Dermis microvascular lymphatic vessel endothelial cell (primary cell): ENCODE results near the gene CCDC88B. TPM values are rescaled to one million over a fixed set of nuclear protein-coding genes. Genes with fewer than 3 reads are reported as not detected.

Source experiments
- DNase-seq, 2 donors: peaks; one replicate each; pipeline versions ENCODE4 v3.0.0 to v3.0.0-alpha.2; 2010; ENCODE audit warnings: low read depth in 2 of 2
- total RNA-seq: library from RNA; depleted of rRNA; stranded (reverse); fragments of >200 nt; gene quantifications from 2 replicates; pipeline ENCODE4 v1.2.1, GENCODE V29; 2014

Gene CCDC88B
- total RNA-seq, 1 donor from 2014 or later, result 1.8 TPM

DNA sequence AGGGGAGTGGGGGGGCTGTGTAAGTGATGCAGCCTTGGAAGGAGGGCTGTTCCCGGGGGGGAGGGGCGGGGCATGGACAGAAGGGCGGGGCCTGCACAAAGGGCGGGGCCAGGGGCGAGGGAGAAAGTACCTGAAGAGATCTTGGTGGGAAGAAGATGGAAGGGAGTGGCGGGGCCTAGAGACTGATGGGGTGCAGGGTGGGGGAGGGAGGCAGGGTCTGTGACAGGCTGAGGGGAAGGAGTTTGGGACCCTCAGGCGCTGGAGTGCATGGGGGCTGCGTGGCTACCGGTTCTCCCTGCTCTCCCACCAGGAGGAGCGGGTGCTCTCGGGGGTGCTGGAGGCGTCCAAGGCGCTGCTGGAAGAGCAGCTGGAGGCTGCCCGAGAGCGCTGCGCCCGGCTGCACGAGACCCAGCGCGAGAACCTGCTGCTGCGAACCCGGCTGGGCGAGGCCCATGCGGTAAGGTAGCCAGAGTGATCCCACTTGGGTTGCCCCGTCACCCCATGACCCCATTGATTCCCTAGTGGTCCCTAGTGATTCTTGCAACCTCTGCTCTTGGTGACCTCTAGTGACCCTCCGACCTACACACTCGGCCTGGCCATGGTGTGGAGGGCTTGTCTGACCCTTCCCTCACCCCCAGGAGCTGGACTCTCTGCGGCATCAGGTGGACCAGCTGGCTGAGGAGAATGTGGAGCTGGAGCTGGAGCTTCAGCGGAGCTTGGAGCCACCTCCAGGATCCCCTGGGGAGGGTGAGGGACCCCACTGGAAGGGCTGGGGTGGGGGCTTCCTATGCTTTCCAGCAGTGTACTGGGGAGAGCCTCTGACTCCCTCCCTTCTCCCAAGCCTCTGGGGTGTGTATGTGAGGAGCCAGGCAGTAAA, 3.1 kb downstream of the CCDC88B start:
- DNase-seq, result no peak

DNA sequence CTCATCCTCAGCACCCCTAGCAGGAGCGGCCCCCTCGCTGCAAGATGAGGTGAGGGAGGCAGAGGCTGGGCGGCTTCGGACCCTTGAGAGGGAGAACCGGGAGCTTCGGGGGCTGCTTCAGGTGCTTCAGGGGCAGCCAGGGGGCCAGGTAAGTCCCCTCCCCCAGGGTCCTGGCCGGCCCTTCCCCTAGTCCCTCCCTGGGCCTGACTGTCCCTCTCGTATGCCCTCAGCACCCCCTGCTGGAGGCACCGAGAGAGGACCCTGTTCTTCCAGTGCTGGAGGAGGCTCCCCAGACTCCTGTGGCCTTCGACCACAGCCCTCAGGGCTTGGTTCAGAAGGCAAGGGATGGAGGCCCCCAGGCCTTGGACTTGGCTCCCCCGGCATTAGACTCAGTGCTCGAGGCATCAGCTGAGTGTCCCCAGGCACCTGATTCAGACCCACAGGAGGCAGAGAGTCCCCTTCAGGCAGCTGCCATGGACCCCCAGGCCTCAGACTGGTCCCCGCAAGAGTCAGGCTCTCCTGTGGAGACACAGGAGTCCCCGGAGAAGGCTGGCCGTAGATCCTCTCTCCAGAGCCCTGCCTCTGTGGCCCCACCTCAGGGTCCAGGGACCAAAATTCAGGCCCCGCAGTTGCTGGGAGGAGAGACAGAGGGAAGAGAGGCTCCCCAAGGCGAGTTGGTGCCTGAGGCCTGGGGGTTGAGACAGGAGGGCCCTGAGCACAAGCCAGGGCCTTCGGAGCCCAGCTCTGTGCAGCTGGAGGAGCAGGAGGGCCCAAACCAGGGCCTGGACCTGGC, 4.0 kb downstream of the CCDC88B start:
- peak in 1 of 2 donors; percentile 21 for DNase-seq

DNA sequence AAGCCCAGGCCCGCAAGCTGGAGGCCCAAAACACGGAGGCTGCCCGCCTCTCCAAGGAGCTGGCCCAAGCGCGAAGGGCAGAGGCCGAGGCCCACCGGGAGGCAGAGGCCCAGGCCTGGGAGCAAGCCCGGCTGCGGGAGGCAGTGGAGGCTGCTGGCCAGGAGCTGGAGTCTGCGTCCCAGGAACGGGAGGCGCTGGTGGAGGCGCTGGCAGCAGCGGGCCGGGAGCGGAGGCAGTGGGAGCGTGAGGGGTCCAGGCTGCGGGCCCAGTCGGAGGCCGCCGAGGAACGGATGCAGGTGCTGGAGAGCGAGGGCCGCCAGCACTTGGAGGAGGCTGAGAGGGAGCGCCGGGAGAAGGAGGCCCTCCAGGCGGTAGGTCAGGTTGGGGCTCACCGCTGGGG, 4.8 kb downstream of the CCDC88B start:
- no peak for DNase-seq

GRCh38 chr11:64347193-64347867, 7.3 kb downstream of the CCDC88B start:
- DNase-seq, result no peak

DNA sequence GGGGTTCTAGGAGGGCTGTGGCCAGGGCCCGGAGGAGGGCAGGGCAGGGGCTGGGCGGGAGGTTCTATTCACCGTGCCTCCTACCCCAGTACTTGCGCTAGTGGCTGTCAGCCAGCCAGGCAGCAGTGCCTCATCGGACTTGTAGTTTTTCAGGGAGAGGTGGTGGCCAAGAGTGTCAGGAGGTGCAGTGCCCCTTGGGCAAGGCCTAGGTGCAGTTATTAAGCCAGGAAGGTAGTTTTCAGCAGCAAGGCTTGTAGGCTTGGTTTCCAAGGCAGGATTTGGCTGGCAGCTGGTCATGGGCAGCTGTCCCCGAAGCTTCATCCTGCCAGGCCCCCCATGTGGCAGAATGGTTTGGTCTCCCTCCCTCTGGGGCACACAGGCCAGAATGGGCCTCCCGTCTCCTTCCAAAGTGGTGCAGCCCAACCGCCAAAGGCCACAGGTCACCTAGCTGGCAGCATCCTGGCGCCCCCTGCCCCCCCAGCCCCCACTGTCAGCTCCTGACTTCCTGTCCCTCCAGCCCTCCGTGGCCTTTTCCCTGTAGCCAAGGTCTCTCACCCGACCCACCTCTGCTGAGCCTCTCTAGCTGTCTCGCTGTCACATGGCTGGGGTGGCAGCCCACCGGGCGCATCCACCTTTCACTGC, 8.5 kb downstream of the CCDC88B start:
- DNase-seq, result peak in 1 of 2 donors; percentile 54

GRCh38 chr11:64349025-64349387, 9.0 kb downstream of the CCDC88B start:
- DNase-seq, result no peak

GRCh38 chr11:64349404-64349803, 9.4 kb downstream of the CCDC88B start:
- no peak for DNase-seq

DNA sequence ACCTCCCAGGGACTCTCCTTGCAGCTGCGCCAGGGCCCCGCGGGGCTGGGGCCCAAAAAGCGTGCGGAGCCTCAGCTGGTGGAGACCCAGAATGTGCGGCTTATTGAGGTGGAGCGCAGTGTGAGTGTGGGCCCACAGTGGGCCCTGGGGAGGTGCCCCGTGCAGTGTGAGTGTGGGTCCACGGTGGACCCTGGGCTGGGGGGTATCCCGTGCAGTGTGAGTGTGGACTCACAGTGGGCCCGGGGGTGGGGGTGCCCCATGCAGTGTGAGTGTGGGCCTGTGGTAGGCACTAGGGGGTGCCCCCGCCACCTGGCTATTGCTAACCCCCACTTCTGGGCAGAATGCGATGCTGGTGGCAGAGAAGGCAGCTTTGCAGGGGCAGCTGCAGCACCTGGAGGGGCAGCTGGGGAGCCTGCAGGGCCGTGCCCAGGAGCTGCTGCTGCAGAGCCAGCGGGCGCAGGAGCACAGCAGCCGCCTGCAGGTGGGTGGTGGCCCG, 11.2 kb downstream of the CCDC88B start:
- DNase-seq, result no peak

DNA sequence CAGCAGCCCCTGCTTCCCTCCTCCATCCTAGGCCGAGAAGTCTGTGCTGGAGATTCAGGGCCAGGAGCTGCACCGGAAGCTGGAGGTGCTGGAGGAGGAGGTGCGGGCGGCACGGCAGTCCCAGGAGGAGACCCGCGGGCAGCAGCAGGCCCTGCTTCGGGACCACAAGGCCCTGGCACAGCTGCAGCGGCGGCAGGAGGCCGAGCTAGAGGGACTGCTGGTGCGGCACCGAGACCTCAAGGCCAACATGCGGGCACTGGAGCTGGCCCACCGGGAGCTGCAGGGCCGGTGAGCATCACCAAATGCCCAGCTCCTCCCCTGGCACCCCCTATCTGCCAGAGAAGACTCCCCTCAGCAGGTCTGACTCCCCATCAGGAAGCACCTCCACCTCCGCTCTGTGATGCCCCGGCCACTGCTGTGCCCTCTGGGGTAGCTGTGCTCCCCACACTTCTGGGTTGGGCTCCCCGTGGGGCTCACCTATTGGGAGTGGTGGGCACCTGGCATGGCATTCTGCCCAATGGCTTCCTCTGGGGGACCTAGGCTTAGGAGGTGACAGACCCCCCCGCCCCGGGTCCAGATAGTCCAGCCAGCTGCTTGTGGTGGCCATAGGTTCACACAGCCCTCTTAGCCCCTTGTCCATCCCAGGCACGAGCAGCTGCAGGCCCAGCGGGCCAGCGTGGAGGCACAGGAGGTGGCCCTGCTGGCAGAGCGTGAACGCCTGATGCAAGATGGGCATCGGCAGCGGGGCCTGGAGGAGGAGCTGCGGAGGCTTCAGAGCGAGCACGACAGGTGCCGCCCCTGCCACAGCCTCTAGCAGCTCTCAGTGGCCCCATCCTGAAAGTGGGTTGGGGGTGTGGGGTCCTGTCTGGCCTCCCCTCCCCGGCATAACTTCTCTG, 12.3 kb downstream of the CCDC88B start:
- DNase-seq, result no peak

DNA sequence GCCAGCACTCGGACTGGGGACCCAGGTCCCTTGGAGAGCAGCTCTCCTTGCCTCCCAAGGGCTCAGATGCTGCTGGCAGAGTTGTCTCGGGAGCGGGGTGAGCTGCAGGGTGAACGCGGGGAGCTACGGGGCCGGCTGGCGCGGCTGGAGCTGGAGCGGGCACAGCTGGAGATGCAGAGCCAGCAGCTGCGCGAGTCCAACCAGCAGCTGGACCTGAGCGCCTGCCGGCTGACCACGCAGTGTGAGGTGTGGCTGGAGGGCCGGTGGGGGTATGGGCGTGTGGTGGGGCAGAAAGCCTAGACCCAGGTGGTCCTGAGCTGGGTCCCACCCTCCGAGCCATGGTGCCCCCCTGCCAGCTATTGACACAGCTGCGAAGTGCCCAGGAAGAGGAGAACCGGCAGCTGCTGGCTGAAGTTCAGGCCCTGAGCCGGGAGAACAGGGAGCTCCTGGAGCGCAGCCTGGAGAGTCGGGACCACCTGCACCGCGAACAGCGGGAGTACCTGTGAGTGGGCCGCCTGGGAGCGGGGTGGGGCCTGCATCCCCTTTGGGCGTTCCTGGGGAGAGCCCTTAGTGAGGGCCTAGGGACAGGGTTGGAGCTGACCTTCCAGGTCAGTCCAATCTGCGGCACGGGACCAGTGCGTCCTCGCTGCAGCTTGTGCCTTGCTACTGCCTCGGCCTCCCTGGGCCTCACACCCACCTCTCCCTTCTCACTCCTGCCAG, 13.2 kb downstream of the CCDC88B start:
- no peak for DNase-seq

DNA sequence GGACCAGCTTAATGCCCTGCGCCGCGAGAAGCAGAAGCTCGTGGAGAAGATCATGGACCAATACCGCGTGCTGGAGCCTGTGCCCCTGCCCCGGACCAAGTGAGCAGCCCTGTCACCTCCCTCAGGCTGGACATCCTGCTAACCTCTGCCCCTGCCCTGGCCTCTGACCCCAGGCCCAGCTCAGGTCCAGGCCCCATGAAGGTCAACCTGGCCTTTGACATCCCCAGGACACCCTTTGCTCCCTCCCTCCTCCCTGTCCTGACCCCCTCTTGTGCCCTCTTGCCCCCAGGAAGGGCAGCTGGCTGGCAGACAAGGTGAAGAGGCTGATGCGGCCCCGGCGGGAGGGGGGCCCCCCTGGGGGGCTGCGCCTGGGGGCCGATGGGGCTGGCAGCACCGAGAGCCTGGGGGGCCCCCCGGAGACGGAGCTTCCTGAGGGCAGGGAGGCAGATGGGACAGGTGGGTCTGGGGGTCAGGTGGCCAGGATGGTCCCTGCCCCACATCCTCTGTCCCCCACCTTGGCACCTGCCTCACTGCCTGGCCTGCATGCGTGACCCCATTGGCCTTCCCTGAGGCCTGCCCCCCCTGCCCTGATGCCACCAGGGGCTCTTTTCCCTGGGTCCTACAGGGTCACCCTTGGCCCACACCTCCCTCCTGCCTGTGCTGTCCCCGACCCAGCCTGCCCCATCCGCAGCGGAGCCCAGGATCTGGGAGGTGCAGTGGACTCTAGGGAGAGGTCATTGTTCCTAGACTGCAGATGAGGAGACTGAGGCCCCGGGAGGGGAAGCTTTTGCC, 13.9 kb downstream of the CCDC88B start:
- no peak for DNase-seq

- peak; percentile 61 to 84 for DNase-seq
Measured at GRCh38 chr11:64355078-64355940, 15.3 kb downstream of the CCDC88B start.

- peak in 1 of 2 donors; percentile 50 for DNase-seq
Measured at GRCh38 chr11:64356498-64357411, 16.8 kb downstream of the CCDC88B start.

DNA sequence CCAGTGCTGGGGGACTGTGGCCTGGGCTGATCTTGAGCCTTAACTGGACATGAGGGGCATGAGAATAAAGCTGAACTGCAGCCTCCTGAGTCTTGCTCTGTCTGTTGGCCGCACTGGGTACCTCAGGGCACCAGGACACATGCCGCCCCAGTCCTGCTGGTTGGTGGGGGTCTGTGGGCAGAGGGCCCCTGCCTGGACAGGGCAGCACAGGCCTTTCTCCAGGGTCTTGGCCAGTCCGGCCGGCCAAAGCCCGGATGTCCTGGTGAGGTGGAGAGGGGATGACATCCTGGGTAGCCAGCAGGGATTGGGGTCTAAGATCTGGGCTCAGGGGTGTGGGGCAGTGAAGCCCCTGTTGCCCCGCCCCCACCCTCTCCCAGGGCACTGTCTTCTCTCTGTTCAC, 17.4 kb downstream of the CCDC88B start:
- DNase-seq, result no peak

GRCh38 chr11:64357904-64358535, 18.0 kb downstream of the CCDC88B start:
- DNase-seq, result no peak

- DNase-seq, result no peak
Measured at GRCh38 chr11:64358536-64358906, 18.5 kb downstream of the CCDC88B start.
